NCI-H1694 treated with DMSO at 0.1 percent for 48 hours (cell line): Measurements from ENCODE around the gene LAMA5.

Source experiments
- DNase-seq: peaks from one replicate; lab custom pipeline; 2025; lab: John Stamatoyannopoulos, UW

LAMA5 gene

DNA sequence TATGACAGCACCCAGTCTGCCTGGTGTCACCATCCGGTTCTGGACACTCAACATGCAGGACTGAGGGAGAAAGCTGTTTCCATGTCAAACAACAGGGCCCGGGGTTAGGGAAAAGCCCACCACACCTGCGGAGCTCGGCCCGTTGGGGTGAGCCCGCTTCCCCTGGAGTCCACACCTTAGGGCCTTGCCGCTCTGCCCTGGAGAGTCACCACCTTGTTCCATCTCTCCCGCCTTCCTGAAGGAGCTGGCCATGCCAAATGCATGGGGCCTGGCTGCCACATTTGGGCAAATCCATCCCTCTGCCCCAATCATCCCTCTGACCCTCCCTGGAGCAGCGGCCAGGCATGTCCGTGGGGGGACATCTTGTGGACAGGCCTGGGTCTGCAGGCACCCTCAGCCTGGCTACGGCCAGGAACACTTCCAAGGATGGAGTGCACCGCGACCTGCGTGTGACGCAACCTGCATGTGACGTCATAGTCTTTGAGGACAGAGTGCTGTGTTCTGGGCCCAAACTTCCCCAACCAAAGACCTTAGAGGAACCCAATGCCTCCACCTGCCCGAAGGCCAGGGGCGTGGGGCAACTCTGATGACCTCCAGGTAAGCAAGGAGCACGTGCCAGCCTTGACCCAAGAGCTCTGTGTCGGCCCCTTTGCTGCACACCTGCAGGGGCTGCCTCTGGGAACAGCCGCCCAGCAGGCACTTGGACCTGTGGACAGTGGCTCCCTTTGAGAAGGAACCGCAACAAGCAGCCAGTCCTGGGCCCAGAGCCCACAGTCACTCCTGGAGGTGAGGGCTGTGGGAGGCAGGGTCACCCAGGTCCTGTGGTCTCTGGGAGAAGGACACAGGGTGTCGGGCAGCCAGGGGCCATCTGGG is 38.2 kb upstream of the LAMA5 start:
- no peak for DNase-seq

DNA sequence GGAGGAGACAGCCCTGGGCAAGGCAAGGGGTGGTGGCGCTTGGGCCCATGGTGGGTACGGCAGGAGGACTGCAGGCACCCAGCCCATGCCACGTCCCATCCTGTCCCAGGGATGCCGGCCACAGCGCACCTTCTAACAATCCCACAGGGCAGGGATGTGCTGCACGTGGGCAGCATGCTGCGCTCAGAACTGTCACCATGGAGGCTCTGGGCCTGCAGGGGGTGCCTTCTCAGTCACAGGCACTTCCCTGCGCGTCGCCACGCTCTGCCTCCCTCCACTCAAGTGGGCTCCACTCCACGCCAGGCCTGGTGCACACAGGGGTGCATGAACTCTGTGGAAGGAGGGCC is 37.6 kb upstream of the LAMA5 start:
- no peak for DNase-seq

DNA sequence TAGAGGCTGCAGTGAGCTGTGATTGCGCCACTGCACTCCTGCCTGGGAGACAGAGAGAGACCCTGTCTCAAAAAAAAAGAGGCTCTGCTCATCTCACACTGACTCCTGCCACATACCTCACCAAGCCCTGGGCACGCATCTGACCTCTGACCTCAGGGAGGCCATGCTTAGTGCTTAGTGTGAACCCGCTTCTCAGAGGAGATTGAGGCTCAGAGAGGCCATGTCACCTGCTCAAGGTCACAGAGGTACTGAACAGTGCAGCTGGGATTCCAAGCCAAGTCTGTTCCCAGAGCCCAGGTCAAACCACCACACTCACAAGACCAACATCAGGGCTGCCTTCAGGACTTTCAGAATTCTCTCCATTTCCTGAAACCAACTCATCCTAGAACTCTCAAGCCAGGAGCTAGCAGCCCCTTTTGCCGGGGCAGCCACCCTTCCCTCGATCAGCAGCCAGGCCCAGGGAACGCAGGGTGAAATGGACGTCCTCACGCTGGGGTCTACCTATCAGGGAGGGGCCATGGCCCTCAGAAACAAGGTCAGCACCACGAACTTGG is 37.1 kb upstream of the LAMA5 start:
- DNase-seq = no peak

DNA sequence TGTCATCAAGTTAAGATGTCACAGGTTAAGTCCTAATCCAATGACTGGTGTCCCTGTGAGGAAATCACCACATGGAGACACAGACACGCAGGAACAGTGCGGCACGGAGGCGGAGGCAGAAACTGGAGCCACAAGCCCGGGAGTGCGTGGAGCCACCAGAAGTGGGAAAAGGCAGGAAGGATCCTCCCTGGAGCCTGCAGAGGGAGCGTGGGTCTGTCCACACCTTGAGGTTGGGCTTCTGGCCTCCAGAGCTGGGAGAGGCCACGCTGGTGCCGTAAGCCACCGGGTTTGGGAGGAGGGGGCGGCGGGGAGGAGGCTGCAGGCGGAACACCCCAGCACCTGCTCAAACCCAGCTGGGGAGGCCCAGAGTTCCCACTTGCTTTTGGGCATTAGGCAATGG is 36.2 kb upstream of the LAMA5 start:
- DNase-seq = no peak

- DNase-seq = no peak
Observed at GRCh38 chr20:62402456-62403150, 35.5 kb upstream of the LAMA5 start.

GRCh38 chr20:62401331-62401779 is 34.2 kb upstream of the LAMA5 start:
- no peak for DNase-seq

- DNase-seq = no peak
Observed at GRCh38 chr20:62400541-62400940, 33.4 kb upstream of the LAMA5 start.

GRCh38 chr20:62400021-62400420 is 32.9 kb upstream of the LAMA5 start:
- no peak for DNase-seq

DNA sequence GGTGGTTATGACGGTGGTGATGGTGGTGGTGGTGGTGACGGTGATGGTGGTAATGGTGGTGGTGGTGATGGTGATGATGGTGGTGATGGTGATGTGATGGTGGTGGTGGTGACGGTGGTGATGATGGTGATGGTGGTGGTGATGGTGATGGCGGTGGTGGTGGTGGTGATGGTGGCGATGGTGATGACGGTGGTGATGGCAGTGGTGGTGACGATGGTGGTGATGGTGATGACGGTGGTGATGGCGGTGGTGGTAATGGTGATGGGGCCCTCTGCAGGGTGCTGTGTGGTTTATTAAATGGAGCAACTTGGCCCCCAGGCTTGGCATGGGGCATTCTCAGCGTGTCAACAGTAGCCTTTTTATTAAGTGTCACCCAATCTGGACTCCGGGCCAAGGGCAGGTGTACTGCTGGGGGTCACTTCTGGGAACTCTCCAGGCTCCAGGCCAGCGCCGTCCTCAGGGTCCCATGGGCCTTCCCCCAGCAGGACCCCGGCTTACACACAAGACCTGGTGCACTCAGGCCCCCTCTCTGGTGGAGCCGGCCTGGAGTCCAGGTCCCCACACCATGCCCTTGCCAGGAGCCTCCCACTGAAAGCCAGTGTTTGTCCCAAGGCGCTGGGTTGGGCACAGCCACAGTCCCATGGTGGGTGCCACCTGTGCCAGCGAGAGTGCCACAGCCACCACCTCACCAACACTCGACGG is 31.2 kb upstream of the LAMA5 start:
- no peak for DNase-seq

- no peak for DNase-seq
Observed at GRCh38 chr20:62396367-62397239, 29.5 kb upstream of the LAMA5 start.

- DNase-seq = no peak
Observed at GRCh38 chr20:62395311-62396242, 28.5 kb upstream of the LAMA5 start.

- DNase-seq = no peak
Observed at GRCh38 chr20:62394248-62395245, 27.4 kb upstream of the LAMA5 start.

DNA sequence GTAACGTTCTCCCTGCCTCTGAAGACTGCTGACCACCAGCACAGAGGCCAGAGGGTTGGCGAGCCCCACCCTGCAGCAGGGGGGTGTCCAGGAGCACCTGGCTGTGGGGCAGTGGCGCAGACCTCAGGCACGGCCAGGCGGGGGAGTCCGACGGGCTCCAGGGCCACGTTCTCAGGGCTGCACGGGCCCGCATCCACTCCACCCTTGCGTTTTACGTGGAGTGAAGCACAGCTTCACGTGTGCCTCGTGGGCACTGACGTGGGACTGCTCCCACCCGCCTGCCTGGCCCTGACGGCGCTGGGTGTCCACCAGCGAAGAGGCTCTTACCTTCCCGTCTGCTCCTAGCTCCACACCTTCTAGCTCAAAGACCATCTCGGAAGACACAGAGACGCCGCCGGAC is 26.7 kb upstream of the LAMA5 start:
- DNase-seq = no peak

- no peak for DNase-seq
Observed at GRCh38 chr20:62393335-62393665, 26.2 kb upstream of the LAMA5 start.

DNA sequence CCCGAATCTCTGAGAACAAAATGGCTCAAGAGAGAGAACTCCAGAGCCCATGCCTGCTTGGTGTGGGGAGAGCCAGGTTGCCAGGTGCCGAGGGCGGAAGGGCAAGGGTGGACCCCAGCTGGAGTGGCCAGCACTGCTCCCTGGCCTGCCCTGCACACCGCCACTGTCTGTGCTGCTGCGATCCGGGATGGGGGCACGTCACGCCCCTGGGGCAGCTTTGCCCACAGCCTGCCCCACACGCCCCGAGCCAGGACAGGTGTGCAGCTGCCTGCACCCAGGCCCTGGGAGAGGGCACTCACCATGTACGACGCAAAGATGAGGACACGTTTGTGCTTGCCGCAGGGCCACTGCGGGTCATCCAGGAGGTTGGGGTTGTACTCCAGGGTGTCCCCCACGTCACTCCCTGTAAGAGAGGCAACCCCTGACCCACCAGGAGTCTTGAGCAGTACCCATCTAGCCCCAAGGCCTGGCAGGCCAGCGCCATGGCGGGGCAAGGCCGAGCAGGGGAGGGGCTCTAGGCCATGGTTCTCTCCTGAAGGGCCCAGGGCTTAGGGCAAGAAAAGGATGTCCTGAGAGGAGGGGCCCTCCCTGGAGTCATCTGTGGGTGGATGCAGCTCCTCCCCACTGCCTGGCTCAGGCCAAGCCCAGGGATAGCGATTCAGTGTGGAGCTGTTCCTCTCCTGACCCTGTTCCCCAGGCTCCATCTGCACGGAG is 25.7 kb upstream of the LAMA5 start:
- DNase-seq = no peak

GRCh38 chr20:62392077-62392418 is 24.9 kb upstream of the LAMA5 start:
- no peak for DNase-seq

DNA sequence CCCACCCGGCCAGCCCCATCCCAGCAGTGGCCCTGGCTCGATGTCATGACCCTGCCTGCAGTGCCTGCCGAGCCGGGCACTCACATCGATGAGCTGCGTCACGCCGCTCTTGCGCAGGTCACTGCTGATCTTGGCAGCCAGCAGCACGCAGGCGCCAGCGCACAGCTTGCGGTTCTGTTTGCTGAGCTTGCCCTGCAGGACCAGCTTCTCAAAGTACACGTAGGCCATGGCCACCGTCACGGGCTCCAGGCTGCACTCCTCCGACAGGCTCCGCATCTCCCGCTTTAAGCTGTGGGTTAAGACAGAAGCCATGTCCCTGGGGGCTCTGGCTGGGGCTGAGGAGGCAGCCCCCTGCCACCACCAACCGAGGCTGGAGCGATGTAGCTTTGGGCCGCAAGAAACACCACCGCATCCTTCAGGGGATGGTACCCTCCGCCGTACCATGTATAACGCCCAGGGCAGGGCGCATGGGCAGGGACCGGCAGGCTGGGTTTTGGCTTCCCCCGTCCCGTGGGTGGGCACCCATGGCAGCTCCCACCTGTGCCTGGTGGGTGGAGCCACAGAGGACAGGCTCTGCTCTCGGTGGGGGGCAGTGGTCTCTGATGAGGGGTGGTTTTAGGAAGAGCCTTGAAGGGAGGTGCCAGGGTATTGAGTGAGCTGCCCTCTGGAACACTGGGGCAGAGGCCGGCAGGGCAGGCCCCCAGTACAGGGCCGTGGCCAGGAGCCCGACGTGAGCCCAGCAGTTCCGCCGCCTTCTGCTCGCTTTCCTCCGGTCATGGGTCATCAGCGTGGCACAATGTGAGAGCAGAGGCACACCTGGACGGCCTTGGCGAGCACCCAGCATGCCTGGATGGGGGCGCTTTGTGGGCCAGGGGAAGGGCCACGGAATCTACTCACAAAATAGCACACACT is 24.3 kb upstream of the LAMA5 start:
- DNase-seq = no peak
